DMS53 treated with DMSO at 0.1 percent for 48 hours (cell line): ENCODE results near the gene KASH5.
"Not testable (repeated sequence)": the region's sequence is repeated elsewhere in the genome, so short reads cannot be mapped to it uniquely, and the experiment has no call there.

Source experiments
- DNase-seq: peaks from one replicate; lab custom pipeline; 2025; ENCODE audit not compliant: unreplicated experiment; lab: John Stamatoyannopoulos, UW

The KASH5 gene

GRCh38 chr19:49453757-49454240, 65.8 kb downstream of the KASH5 start:
- DNase-seq: no peak

GRCh38 chr19:49455773-49456172, 67.7 kb downstream of the KASH5 start:
- no peak for DNase-seq

- DNase-seq: no peak
Measured at GRCh38 chr19:49456326-49456725, 68.3 kb downstream of the KASH5 start.

- DNase-seq: no peak
Measured at GRCh38 chr19:49458567-49458903, 70.5 kb downstream of the KASH5 start.

GRCh38 chr19:49459388-49459787, 71.3 kb downstream of the KASH5 start:
- no peak for DNase-seq

GRCh38 chr19:49461130-49461529, 73.1 kb downstream of the KASH5 start:
- DNase-seq: not testable (repeated sequence)

GRCh38 chr19:49461656-49462055, 73.6 kb downstream of the KASH5 start:
- DNase-seq: no peak

- no peak for DNase-seq
Measured at GRCh38 chr19:49462492-49462891, 74.4 kb downstream of the KASH5 start.

- DNase-seq: no peak
Measured at GRCh38 chr19:49463960-49464740, 76.1 kb downstream of the KASH5 start.

- no peak for DNase-seq
Measured at GRCh38 chr19:49465371-49465770, 77.3 kb downstream of the KASH5 start.
